ENCODE data around the gene BCAP29.

- TF ChIP-seq EZH2 (IDR thresholded peaks at IDR 0.05; ENCODE audit: insufficient read depth, low read length) (no peak), CTCF (IDR thresholded peaks at IDR 0.05; ENCODE audit: insufficient read depth, low read depth, low read length) (no peak)
These were observed 86.7 kb downstream of the BCAP29 start for GRCh38 chr7:107666790-107667189.

Data from astrocyte (in vitro differentiated cells and primary cell).